K562 (cell line): Measurements from ENCODE around the gene VHLL. TPM values are rescaled to one million over a fixed set of nuclear protein-coding genes. Genes with fewer than 3 reads are reported as not detected.
A peak's percentile ranks its signal among the peaks of the same experiment; 100 is the strongest.

Source experiments
- CBX3 ChIP-seq, 2 experiments: IDR thresholded peaks; 1 replicate in 1 of 2; 2 replicates in 1 of 2; pipeline ENCODE4 v1.6.1; 2012; ENCODE audit warnings: inconsistent platforms in 2 of 2, low read length in 2 of 2, borderline replicate concordance in 1 of 2, control low read depth in 1 of 2
- CEBPZ ChIP-seq: fragments of 150-350 bp; IDR thresholded peaks from 2 replicates; pipeline ENCODE4 v1.6.1; 2014; ENCODE audit warnings: low read depth, mild to moderate bottlenecking, low read length, borderline replicate concordance
- CXXC5 ChIP-seq: fragments of 250-450 bp; sonication (Bioruptor Pico); IDR thresholded peaks from 2 replicates; pipeline ENCODE4 v1.8.0; 2022; ENCODE audit warnings: inconsistent platforms, mild to moderate bottlenecking, moderate library complexity
- HCFC1 ChIP-seq: IDR thresholded peaks from 2 replicates; pipeline ENCODE4 v1.6.1; 2012; ENCODE audit warnings: low read depth, low read length, improper control_type of control experiment
- HDAC1 ChIP-seq, 2 experiments: fragments of 450-650 bp; IDR thresholded peaks; 2 replicates each; pipeline ENCODE4 v1.6.1; 2016 to 2017; ENCODE audit warnings: inconsistent platforms in 1 of 2, mild to moderate bottlenecking in 1 of 2, moderate library complexity in 1 of 2
- MXD1 ChIP-seq: fragments of 250-450 bp; sonication (Bioruptor Pico); IDR thresholded peaks from 2 replicates; pipeline ENCODE4 v1.8.0; 2021; ENCODE audit warnings: borderline replicate concordance, mild to moderate bottlenecking, moderate library complexity; ENCODE audit not compliant: poor library complexity, severe bottlenecking
- POLR2B ChIP-seq: fragments of 450-650 bp; IDR thresholded peaks from 2 replicates; pipeline ENCODE4 v1.6.1; 2018; ENCODE audit warnings: low read depth; ENCODE audit not compliant: partially characterized antibody
- RAD51 ChIP-seq: fragments of 450-650 bp; IDR thresholded peaks from 2 replicates; pipeline ENCODE4 v1.7.1; 2016; ENCODE audit warnings: low read depth, mild to moderate bottlenecking, borderline replicate concordance
- ZEB2 ChIP-seq: fragments of 450-650 bp; IDR thresholded peaks from 2 replicates; pipeline ENCODE4 v1.6.1; 2016
- ZNF384 ChIP-seq: IDR thresholded peaks from 2 replicates; pipeline ENCODE4 v1.6.1; 2012; ENCODE audit warnings: low read depth, low read length, improper control_type of control experiment
- ZNF507 ChIP-seq: conservative IDR thresholded peaks from 2 replicates; pipeline ENCODE4 v1.6.1; 2017; ENCODE audit warnings: missing genetic modification characterization, missing compliant biosample characterization
- ZNF766 ChIP-seq: fragments of 200-800 bp; sonication (Bioruptor generic); conservative IDR thresholded peaks from 2 replicates; pipeline ENCODE4 v1.6.1; 2016; ENCODE audit warnings: missing genetic modification characterization, missing compliant biosample characterization
- polyA plus RNA-seq, 8 experiments: library from polyadenylated mRNA; depleted of rRNA in 4 of 8; stranded (reverse) in 5 of 8; unstranded in 3 of 8; fragments of >200 nt; fragmentation: Nextera tagmentation in 2 of 8; fragmentation: Illumina TruSeq in 1 of 8; extraction: Ambion mirVana in 2 of 8; extraction: Trizol in 1 of 8; gene quantifications; 2 replicates each; pipeline versions ENCODE4 v1.2.1 to v1.2.3, GENCODE V29; 2011 to 2014; ENCODE audit warnings: inconsistent platforms in 1 of 8, missing spikeins in 1 of 8
- total RNA-seq, 7 experiments: library from RNA; depleted of rRNA in 6 of 7; stranded (reverse); fragments of >200 nt in 6 of 7; fragmentation: Illumina TruSeq in 2 of 7; extraction: Trizol in 2 of 7; gene quantifications; 2 replicates each; pipeline versions ENCODE4 v1.2.1 to v1.2.3, GENCODE V29; 2011 to 2021; ENCODE audit warnings: low replicate concordance in 1 of 7
- TF ChIP-seq, protein P1 (sequence below): sonication (generic); formaldehyde crosslinking; IDR thresholded peaks from 2 replicates; pipeline ENCODE4 v1.8.0; 2022; ENCODE audit warnings: mild to moderate bottlenecking, missing genetic modification reagents
- TF ChIP-seq, protein P2 (sequence below): fragments of 250-450 bp; sonication (Bioruptor Pico); IDR thresholded peaks from 2 replicates; pipeline ENCODE4 v1.4.0; 2020
- TF ChIP-seq, protein P3 (sequence below): sonication (generic); formaldehyde crosslinking; IDR thresholded peaks from 2 replicates; pipeline ENCODE4 v1.8.1; 2022; ENCODE audit warnings: missing genetic modification reagents

The VHLL gene
- total and polyA plus RNA-seq, 9 of the 15 experiments (the other 6 are each of a cell fraction or from before 2014, with no cell fraction given) = not detected

GRCh38 chr1:156338180-156338976 lies 39.3 kb upstream of the VHLL start, which contains the start of the genes CCT3 and TSACC (continued):
- TF ChIP-seq, protein P1, sequence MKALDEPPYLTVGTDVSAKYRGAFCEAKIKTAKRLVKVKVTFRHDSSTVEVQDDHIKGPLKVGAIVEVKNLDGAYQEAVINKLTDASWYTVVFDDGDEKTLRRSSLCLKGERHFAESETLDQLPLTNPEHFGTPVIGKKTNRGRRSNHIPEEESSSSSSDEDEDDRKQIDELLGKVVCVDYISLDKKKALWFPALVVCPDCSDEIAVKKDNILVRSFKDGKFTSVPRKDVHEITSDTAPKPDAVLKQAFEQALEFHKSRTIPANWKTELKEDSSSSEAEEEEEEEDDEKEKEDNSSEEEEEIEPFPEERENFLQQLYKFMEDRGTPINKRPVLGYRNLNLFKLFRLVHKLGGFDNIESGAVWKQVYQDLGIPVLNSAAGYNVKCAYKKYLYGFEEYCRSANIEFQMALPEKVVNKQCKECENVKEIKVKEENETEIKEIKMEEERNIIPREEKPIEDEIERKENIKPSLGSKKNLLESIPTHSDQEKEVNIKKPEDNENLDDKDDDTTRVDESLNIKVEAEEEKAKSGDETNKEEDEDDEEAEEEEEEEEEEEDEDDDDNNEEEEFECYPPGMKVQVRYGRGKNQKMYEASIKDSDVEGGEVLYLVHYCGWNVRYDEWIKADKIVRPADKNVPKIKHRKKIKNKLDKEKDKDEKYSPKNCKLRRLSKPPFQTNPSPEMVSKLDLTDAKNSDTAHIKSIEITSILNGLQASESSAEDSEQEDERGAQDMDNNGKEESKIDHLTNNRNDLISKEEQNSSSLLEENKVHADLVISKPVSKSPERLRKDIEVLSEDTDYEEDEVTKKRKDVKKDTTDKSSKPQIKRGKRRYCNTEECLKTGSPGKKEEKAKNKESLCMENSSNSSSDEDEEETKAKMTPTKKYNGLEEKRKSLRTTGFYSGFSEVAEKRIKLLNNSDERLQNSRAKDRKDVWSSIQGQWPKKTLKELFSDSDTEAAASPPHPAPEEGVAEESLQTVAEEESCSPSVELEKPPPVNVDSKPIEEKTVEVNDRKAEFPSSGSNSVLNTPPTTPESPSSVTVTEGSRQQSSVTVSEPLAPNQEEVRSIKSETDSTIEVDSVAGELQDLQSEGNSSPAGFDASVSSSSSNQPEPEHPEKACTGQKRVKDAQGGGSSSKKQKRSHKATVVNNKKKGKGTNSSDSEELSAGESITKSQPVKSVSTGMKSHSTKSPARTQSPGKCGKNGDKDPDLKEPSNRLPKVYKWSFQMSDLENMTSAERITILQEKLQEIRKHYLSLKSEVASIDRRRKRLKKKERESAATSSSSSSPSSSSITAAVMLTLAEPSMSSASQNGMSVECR = peak; percentile 91
- TF ChIP-seq, protein P2, sequence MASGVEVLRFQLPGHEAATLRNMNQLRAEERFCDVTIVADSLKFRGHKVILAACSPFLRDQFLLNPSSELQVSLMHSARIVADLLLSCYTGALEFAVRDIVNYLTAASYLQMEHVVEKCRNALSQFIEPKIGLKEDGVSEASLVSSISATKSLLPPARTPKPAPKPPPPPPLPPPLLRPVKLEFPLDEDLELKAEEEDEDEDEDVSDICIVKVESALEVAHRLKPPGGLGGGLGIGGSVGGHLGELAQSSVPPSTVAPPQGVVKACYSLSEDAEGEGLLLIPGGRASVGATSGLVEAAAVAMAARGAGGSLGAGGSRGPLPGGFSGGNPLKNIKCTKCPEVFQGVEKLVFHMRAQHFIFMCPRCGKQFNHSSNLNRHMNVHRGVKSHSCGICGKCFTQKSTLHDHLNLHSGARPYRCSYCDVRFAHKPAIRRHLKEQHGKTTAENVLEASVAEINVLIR = peak; percentile 81
- TF ChIP-seq RAD51 (peak; percentile 33; the same call in 1 of the 2 replicates), CXXC5 (CRISPR knock-in tag) (peak; percentile 98), ZNF766 (CRISPR knock-in tag) (no peak; the same call in 1 of the 2 replicates), ZNF507 (no peak), CBX3 (IDR thresholded peaks at IDR 0.05; ENCODE audit: borderline replicate concordance in 1 of 2, low read length in 2 of 2) (peak in 1 of 2 experiments; percentile 13; a peak in 1 of 3 replicates), HDAC1 (IDR thresholded peaks at IDR 0.05) (peak in 1 of 2 experiments; percentile 88; a peak in 2 of 4 replicates), HCFC1 (peak; percentile 96), POLR2B (peak; percentile 72), CEBPZ (peak; percentile 40; the same call in 1 of the 2 replicates), ZNF384 (0 out of 2 replicates have a peak, but pooled peaks have one; percentile 11), MXD1 (peak; percentile 81), ZEB2 (no peak)
- TF ChIP-seq, protein P3, sequence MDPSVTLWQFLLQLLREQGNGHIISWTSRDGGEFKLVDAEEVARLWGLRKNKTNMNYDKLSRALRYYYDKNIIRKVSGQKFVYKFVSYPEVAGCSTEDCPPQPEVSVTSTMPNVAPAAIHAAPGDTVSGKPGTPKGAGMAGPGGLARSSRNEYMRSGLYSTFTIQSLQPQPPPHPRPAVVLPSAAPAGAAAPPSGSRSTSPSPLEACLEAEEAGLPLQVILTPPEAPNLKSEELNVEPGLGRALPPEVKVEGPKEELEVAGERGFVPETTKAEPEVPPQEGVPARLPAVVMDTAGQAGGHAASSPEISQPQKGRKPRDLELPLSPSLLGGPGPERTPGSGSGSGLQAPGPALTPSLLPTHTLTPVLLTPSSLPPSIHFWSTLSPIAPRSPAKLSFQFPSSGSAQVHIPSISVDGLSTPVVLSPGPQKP (CRISPR knock-in tag) = no peak
